ENCODE measurements around the gene GALNT17.
A peak's percentile ranks its signal among the peaks of the same experiment; 100 is the strongest.

Gene GALNT17

DNA sequence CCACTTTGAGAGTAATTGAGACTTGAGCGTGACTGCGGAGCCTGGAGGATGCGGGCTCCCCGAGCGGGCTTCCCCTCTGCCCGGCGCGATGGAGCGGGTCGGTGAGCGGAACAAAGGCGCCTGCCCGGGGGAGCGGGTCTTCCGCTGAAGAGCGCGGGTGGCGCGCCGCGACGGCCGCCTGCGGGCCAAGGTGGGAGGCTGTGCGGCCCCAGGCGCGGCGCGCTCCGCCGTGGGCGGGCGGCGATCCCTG lies at the start of gene GALNT17:
TSS of gene GALNT17 (plus strand) at position 18 of the 250 bp plus-strand sequence.
- no peaks in the 10 kb centered on the region for H3K9me3 ChIP-seq (ENCODE audit: control insufficient read depth in 5 of 5, low read length in 5 of 5)
- no peak within 1 kb of the TSS for H3K9ac ChIP-seq (ENCODE audit: low read length in 5 of 5)
- H3K4me3 ChIP-seq (ENCODE audit: low read depth in 1 of 5, low read length in 5 of 5) = peak within 1 kb of the TSS in 4 of 5 donors; percentile 53 to 64 (median 62)
- H3K27ac ChIP-seq (ENCODE audit: low read depth, low read length) = no peak within 1 kb of the TSS
- peaks cover 0 to 14% (median 11%) of the 10 kb centered on the region in 5 donors for H3K4me1 ChIP-seq (ENCODE audit: control insufficient read depth in 5 of 5, insufficient read depth in 5 of 5, low read length in 5 of 5)
- H3K36me3 ChIP-seq (ENCODE audit: control insufficient read depth in 5 of 5, insufficient read depth in 5 of 5, low read length in 5 of 5) = no peaks in the 10 kb centered on the region
- peaks cover 2 to 25% (median 10%) of the 10 kb centered on the region in 5 donors for H3K27me3 ChIP-seq (ENCODE audit: control insufficient read depth in 5 of 5, insufficient read depth in 4 of 5, low read length in 5 of 5)

- Histone ChIP-seq H3K9ac (ENCODE audit: low read length in 5 of 5) (no peak overlapping the region), H3K36me3 (ENCODE audit: control insufficient read depth in 5 of 5, insufficient read depth in 5 of 5, low read length in 5 of 5) (no peaks in the 10 kb centered on the region), H3K9me3 (ENCODE audit: control insufficient read depth in 5 of 5, low read length in 5 of 5) (peaks cover 0 to 11% (median 6%) of the 10 kb centered on the region in 5 donors), H3K4me1 (ENCODE audit: control insufficient read depth in 5 of 5, insufficient read depth in 5 of 5, low read length in 5 of 5) (no peaks in the 10 kb centered on the region), H3K4me3 (ENCODE audit: low read depth in 1 of 5, low read length in 5 of 5) (no peak overlapping the region), H3K27me3 (ENCODE audit: control insufficient read depth in 5 of 5, insufficient read depth in 4 of 5, low read length in 5 of 5) (no peaks in the 10 kb centered on the region), H3K27ac (ENCODE audit: low read depth, low read length) (no peak overlapping the region)
Observed at GRCh38 chr7:71095266-71095860, 36.6 kb upstream of the GALNT17 start.

DNA sequence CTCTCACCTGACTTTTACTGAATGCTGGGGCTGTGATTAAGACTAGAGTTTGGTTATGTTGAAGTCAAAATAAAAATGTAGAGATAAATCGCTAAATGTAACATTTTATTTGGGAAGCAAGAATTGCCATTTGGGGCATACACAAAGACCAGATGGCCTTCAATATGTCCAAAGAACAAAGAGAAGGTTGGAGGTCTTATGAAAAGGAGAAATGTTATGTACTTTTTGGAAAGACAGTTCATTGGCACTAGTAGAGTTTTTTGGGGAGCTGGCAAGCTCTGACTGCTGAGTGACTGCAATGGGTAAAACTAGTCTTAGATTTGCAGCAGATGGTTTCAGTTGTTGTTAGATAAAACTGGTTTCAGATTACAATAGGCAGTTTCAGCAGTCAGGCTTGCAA lies 35.6 kb upstream of the GALNT17 start:
- Histone ChIP-seq H3K9me3 (ENCODE audit: control insufficient read depth in 5 of 5, low read length in 5 of 5) (peaks cover 0 to 11% (median 6%) of the 10 kb centered on the region in 5 donors), H3K27me3 (ENCODE audit: control insufficient read depth in 5 of 5, insufficient read depth in 4 of 5, low read length in 5 of 5) (no peaks in the 10 kb centered on the region), H3K36me3 (ENCODE audit: control insufficient read depth in 5 of 5, insufficient read depth in 5 of 5, low read length in 5 of 5) (no peaks in the 10 kb centered on the region), H3K27ac (ENCODE audit: low read depth, low read length) (no peak overlapping the region), H3K9ac (ENCODE audit: low read length in 5 of 5) (no peak overlapping the region), H3K4me3 (ENCODE audit: low read depth in 1 of 5, low read length in 5 of 5) (no peak overlapping the region), H3K4me1 (ENCODE audit: control insufficient read depth in 5 of 5, insufficient read depth in 5 of 5, low read length in 5 of 5) (no peaks in the 10 kb centered on the region)

- Histone ChIP-seq H3K9ac (ENCODE audit: low read length in 5 of 5) (no peak overlapping the region), H3K9me3 (ENCODE audit: control insufficient read depth in 5 of 5, low read length in 5 of 5) (peaks cover 0 to 8% (median 3%) of the 10 kb centered on the region in 5 donors), H3K27me3 (ENCODE audit: control insufficient read depth in 5 of 5, insufficient read depth in 4 of 5, low read length in 5 of 5) (no peaks in the 10 kb centered on the region), H3K4me3 (ENCODE audit: low read depth in 1 of 5, low read length in 5 of 5) (no peak overlapping the region), H3K4me1 (ENCODE audit: control insufficient read depth in 5 of 5, insufficient read depth in 5 of 5, low read length in 5 of 5) (no peaks in the 10 kb centered on the region), H3K36me3 (ENCODE audit: control insufficient read depth in 5 of 5, insufficient read depth in 5 of 5, low read length in 5 of 5) (no peaks in the 10 kb centered on the region), H3K27ac (ENCODE audit: low read depth, low read length) (no peak overlapping the region)
Observed at GRCh38 chr7:71106226-71106625, 25.7 kb upstream of the GALNT17 start.

GRCh38 chr7:71112436-71112835 lies 19.5 kb upstream of the GALNT17 start:
- no peak overlapping the region for H3K4me3 ChIP-seq (ENCODE audit: low read depth in 1 of 5, low read length in 5 of 5)
- no peaks in the 10 kb centered on the region for H3K36me3 ChIP-seq (ENCODE audit: control insufficient read depth in 5 of 5, insufficient read depth in 5 of 5, low read length in 5 of 5)
- H3K27me3 ChIP-seq (ENCODE audit: control insufficient read depth in 5 of 5, insufficient read depth in 4 of 5, low read length in 5 of 5) = no peaks in the 10 kb centered on the region
- no peak overlapping the region for H3K9ac ChIP-seq (ENCODE audit: low read length in 5 of 5)
- H3K4me1 ChIP-seq (ENCODE audit: control insufficient read depth in 5 of 5, insufficient read depth in 5 of 5, low read length in 5 of 5) = no peaks in the 10 kb centered on the region
- no peak overlapping the region for H3K27ac ChIP-seq (ENCODE audit: low read depth, low read length)
- peaks cover 0 to 3% (median 0%) of the 10 kb centered on the region in 5 donors for H3K9me3 ChIP-seq (ENCODE audit: control insufficient read depth in 5 of 5, low read length in 5 of 5)

DNA sequence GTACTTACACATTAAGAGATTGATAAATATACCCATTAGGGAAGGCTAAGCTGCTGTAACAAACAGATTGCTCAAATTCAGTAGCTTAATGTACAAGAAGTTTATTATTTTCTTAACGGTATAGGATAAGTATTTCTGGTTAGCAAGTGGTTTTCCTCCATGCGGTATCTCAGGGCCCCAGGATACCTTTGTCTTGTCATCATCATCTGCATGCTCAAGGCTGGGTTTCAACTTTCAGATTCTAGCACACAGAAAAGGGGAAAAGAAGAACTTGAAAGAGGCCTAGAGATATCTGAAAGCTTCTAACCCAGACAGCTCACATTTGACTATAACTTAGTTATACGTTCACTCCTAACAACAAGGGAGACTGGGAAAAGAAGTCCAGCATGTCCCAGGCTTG lies 11.8 kb upstream of the GALNT17 start:
- no peak overlapping the region for H3K27ac ChIP-seq (ENCODE audit: low read depth, low read length)
- H3K9ac ChIP-seq (ENCODE audit: low read length in 5 of 5) = no peak overlapping the region
- no peaks in the 10 kb centered on the region for H3K4me1 ChIP-seq (ENCODE audit: control insufficient read depth in 5 of 5, insufficient read depth in 5 of 5, low read length in 5 of 5)
- H3K4me3 ChIP-seq (ENCODE audit: low read depth in 1 of 5, low read length in 5 of 5) = no peak overlapping the region
- H3K36me3 ChIP-seq (ENCODE audit: control insufficient read depth in 5 of 5, insufficient read depth in 5 of 5, low read length in 5 of 5) = no peaks in the 10 kb centered on the region
- no peaks in the 10 kb centered on the region for H3K27me3 ChIP-seq (ENCODE audit: control insufficient read depth in 5 of 5, insufficient read depth in 4 of 5, low read length in 5 of 5)
- H3K9me3 ChIP-seq (ENCODE audit: control insufficient read depth in 5 of 5, low read length in 5 of 5) = peaks cover 0 to 5% (median 0%) of the 10 kb centered on the region in 5 donors

- H3K36me3 ChIP-seq (ENCODE audit: control insufficient read depth in 5 of 5, insufficient read depth in 5 of 5, low read length in 5 of 5) = no peaks in the 10 kb centered on the region
- H3K4me1 ChIP-seq (ENCODE audit: control insufficient read depth in 5 of 5, insufficient read depth in 5 of 5, low read length in 5 of 5) = peaks cover 0 to 14% (median 11%) of the 10 kb centered on the region in 5 donors
- no peak overlapping the region for H3K27ac ChIP-seq (ENCODE audit: low read depth, low read length)
- H3K9me3 ChIP-seq (ENCODE audit: control insufficient read depth in 5 of 5, low read length in 5 of 5) = no peaks in the 10 kb centered on the region
- no peak overlapping the region for H3K9ac ChIP-seq (ENCODE audit: low read length in 5 of 5)
- peaks cover 2 to 25% (median 10%) of the 10 kb centered on the region in 5 donors for H3K27me3 ChIP-seq (ENCODE audit: control insufficient read depth in 5 of 5, insufficient read depth in 4 of 5, low read length in 5 of 5)
- no peak overlapping the region for H3K4me3 ChIP-seq (ENCODE audit: low read depth in 1 of 5, low read length in 5 of 5)
Observed at GRCh38 chr7:71129126-71129525, 2.8 kb upstream of the GALNT17 start.

- peaks cover 0 to 14% (median 11%) of the 10 kb centered on the region in 5 donors for H3K4me1 ChIP-seq (ENCODE audit: control insufficient read depth in 5 of 5, insufficient read depth in 5 of 5, low read length in 5 of 5)
- H3K9me3 ChIP-seq (ENCODE audit: control insufficient read depth in 5 of 5, low read length in 5 of 5) = no peaks in the 10 kb centered on the region
- H3K27ac ChIP-seq (ENCODE audit: low read depth, low read length) = no peak overlapping the region
- no peak overlapping the region for H3K9ac ChIP-seq (ENCODE audit: low read length in 5 of 5)
- H3K27me3 ChIP-seq (ENCODE audit: control insufficient read depth in 5 of 5, insufficient read depth in 4 of 5, low read length in 5 of 5) = peaks cover 2 to 25% (median 10%) of the 10 kb centered on the region in 5 donors
- no peaks in the 10 kb centered on the region for H3K36me3 ChIP-seq (ENCODE audit: control insufficient read depth in 5 of 5, insufficient read depth in 5 of 5, low read length in 5 of 5)
- no peak overlapping the region for H3K4me3 ChIP-seq (ENCODE audit: low read depth in 1 of 5, low read length in 5 of 5)
Observed at GRCh38 chr7:71130031-71130679, 1.8 kb upstream of the GALNT17 start.

DNA sequence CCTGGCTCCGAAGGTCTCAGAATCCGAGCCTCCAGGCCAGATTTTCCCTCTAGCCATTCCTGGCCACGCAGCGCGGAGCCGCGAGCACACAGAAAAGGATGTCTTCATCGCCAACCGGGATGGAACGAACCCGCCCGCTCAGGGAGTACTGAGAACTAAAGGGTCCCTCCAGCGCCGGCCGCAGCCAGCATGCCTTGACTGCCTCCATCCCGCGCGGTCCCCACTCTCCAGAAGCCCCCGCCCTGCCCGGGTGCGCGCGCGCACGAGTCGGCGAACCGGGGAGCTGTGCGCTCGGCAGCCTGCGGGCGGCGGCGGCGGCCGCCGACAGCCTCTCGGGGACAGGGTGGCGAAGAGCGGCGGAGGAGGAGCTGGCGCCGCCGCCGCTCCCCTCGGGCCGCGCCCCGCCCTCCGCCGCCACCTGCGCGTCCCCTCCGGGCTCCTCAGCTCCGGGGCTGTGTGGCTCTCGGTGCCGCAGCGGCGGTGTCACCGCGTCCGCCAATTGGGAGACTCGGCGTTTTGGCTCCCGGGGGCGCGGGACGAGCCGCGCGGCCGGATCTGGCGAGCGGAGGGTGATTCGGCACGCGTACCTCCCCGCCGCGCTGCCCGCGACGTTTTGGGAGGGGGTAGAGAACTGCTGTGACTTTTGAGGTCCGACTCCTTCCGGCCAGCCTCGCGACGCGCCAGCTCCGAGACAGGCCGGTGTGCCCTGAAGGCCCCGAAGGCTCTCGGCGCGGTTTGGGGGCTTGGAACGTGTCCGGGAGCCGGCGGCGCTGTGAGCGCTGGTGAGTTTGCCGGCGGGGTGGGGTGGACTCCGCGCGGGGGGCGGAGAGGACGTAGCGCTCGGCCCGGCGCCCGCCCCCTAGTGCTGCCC lies 453 bp upstream of the GALNT17 start:
- H3K9ac ChIP-seq (ENCODE audit: low read length in 5 of 5) = no peak overlapping the region
- no peak overlapping the region for H3K27ac ChIP-seq (ENCODE audit: low read depth, low read length)
- no peaks in the 10 kb centered on the region for H3K36me3 ChIP-seq (ENCODE audit: control insufficient read depth in 5 of 5, insufficient read depth in 5 of 5, low read length in 5 of 5)
- peaks cover 2 to 25% (median 10%) of the 10 kb centered on the region in 5 donors for H3K27me3 ChIP-seq (ENCODE audit: control insufficient read depth in 5 of 5, insufficient read depth in 4 of 5, low read length in 5 of 5)
- peaks cover 0 to 14% (median 11%) of the 10 kb centered on the region in 5 donors for H3K4me1 ChIP-seq (ENCODE audit: control insufficient read depth in 5 of 5, insufficient read depth in 5 of 5, low read length in 5 of 5)
- peak overlapping the region in 4 of 5 donors; percentile 53 to 64 (median 62) for H3K4me3 ChIP-seq (ENCODE audit: low read depth in 1 of 5, low read length in 5 of 5)
- no peaks in the 10 kb centered on the region for H3K9me3 ChIP-seq (ENCODE audit: control insufficient read depth in 5 of 5, low read length in 5 of 5)

Data from subcutaneous abdominal adipose tissue (tissue), 5 donors.